Natural killer cell (primary cell): ENCODE results near the gene SLC2A2. TPM values are rescaled to one million over a fixed set of nuclear protein-coding genes. Genes with fewer than 3 reads are reported as not detected.

ENCODE experiments used
- ATAC-seq, 3 donors: fragments of 150-1000 bp in 2 of 3; fragments of 200-7000 bp in 1 of 3; cut with Tn5 transposase; 1 replicate in 1 of 3; 2 replicates in 2 of 3; pipeline ENCODE4 v1.10.0; 2021; ENCODE audit warnings: mild to moderate bottlenecking in 2 of 3, moderate library complexity in 2 of 3
- DNase-seq, 2 donors: peaks; one replicate each; pipeline versions ENCODE4 v3.0.0 to v3.0.0-alpha.2; 2013 to 2021; ENCODE audit warnings: mixed read lengths in 1 of 2
- H3K27ac ChIP-seq: one replicate; pipeline ENCODE4 v1.5.1; 2013; ENCODE audit warnings: mild to moderate bottlenecking, low read length
- H3K27me3 ChIP-seq: one replicate; pipeline ENCODE4 v1.6.1; 2013; ENCODE audit warnings: low read length; ENCODE audit not compliant: control insufficient read depth, insufficient read depth
- H3K36me3 ChIP-seq: one replicate; pipeline ENCODE4 v1.6.1; 2013; ENCODE audit warnings: low read length; ENCODE audit not compliant: control insufficient read depth, insufficient read depth
- H3K4me1 ChIP-seq: one replicate; pipeline ENCODE4 v1.6.1; 2013; ENCODE audit warnings: low read length; ENCODE audit not compliant: control insufficient read depth, insufficient read depth
- H3K4me3 ChIP-seq: one replicate; pipeline ENCODE4 v1.5.1; 2013; ENCODE audit warnings: low read length
- H3K9me3 ChIP-seq: one replicate; pipeline ENCODE4 v1.6.1; 2013; ENCODE audit warnings: low read length; ENCODE audit not compliant: control insufficient read depth, insufficient read depth
- H3K27ac Mint-ChIP-seq, 2 donors: one replicate each; pipeline ENCODE4 v1.8.0; 2022; ENCODE audit warnings: mild to moderate bottlenecking in 2 of 2, mixed read lengths in 2 of 2, moderate library complexity in 1 of 2
- H3K27me3 Mint-ChIP-seq, 2 donors: one replicate each; pipeline ENCODE4 v1.8.0; 2022; ENCODE audit warnings: low read depth in 2 of 2, mixed read lengths in 2 of 2
- H3K36me3 Mint-ChIP-seq: one replicate; pipeline ENCODE4 v1.8.0; 2022; ENCODE audit warnings: mixed read lengths
- H3K4me1 Mint-ChIP-seq, 2 donors: one replicate each; pipeline ENCODE4 v1.8.0; 2022; ENCODE audit warnings: mixed read lengths in 2 of 2
- H3K4me3 Mint-ChIP-seq: one replicate; pipeline ENCODE4 v1.8.0; 2022; ENCODE audit warnings: mild to moderate bottlenecking, moderate library complexity, mixed read lengths
- H3K9me3 Mint-ChIP-seq, 2 donors: one replicate each; pipeline ENCODE4 v1.8.0; 2022; ENCODE audit warnings: mixed read lengths in 2 of 2
- WGBS: methylation state at CpG from one replicate; pipeline ENCODE4 v1.1.7; 2013; ENCODE audit warnings: missing lambda C conversion rate; ENCODE audit not compliant: insufficient coverage; 5-methylcytosine and 5-hydroxymethylcytosine counted together
- intact Hi-C: fragments of 100-400 bp; cut with micrococcal nuclease; formaldehyde crosslinking; loops from one replicate; pipeline ENCODE4 v1.14.2; 2022
- total RNA-seq, 4 donors: library from RNA; stranded (reverse); fragments of 120-200 nt in 1 of 4; gene quantifications; one replicate each; pipeline versions ENCODE4 v1.2.3 to v1.2.4, GENCODE V29; 2013 to 2022
- TF ChIP-seq, protein P1 (sequence below): fragments of 200-600 bp; IDR thresholded peaks from one replicate; pipeline ENCODE4 v1.8.0; 2022; ENCODE audit warnings: antibody characterized with exemption

Gene SLC2A2
- total RNA-seq, 3 donors from 2014 or later (not counting 1 experiment from before 2014, with no cell fraction given) = not detected

DNA sequence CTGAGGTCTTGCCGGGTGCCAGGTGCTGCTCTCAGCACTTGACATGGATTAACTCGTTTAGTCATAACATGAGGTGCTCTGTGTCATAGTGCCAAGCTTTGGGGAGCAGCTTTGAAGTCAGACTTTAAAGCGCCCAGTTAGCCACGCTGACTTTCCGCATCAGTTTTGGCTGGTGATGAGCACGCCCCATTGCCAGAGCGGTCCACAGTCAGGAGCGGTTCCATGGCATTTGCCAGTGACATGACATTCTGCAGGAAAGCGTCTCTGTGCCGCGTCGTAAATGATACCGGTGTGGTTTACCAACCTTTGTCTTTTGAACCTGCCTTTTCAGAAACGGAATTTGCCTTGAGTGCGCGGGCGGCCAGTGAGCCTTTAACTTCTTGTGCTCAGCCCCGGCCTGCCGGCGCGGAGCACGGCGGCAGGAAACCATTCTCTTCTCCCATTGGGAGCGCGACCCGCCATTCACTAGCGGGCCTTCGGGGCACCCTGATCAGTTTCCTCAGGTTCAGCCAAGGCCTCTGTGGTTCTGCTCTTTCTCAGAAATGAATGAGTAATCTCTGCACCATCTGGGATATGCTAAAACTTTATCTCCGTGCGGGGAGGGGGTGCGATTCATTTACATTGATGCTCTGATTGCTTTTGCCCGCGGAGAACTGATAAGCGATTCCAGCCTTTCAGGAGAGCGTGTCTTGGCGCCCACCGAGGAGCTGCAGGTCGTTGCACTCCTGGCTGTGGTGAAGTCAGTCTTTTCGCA lies 1.7 kb upstream of the SLC2A2 start:
- H3K4me1 Mint-ChIP-seq = no peaks in the 10 kb centered on the region
- Histone ChIP-seq H3K4me1 (peaks cover 17% of the 10 kb centered on the region), H3K36me3 (no peaks in the 10 kb centered on the region), H3K27me3 (peaks cover 6% of the 10 kb centered on the region), H3K4me3 (no peak overlapping the region), H3K27ac (no peak overlapping the region), H3K9me3 (no peaks in the 10 kb centered on the region)
- no peak overlapping the region for H3K27ac Mint-ChIP-seq
- TF ChIP-seq, protein P1, sequence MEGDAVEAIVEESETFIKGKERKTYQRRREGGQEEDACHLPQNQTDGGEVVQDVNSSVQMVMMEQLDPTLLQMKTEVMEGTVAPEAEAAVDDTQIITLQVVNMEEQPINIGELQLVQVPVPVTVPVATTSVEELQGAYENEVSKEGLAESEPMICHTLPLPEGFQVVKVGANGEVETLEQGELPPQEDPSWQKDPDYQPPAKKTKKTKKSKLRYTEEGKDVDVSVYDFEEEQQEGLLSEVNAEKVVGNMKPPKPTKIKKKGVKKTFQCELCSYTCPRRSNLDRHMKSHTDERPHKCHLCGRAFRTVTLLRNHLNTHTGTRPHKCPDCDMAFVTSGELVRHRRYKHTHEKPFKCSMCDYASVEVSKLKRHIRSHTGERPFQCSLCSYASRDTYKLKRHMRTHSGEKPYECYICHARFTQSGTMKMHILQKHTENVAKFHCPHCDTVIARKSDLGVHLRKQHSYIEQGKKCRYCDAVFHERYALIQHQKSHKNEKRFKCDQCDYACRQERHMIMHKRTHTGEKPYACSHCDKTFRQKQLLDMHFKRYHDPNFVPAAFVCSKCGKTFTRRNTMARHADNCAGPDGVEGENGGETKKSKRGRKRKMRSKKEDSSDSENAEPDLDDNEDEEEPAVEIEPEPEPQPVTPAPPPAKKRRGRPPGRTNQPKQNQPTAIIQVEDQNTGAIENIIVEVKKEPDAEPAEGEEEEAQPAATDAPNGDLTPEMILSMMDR = no peak
- peaks cover 17 to 21% of the 10 kb centered on the region in 2 donors for H3K27me3 Mint-ChIP-seq
- ATAC-seq (peak; percentile 64 to 80 (median 78)), DNase-seq (peak; percentile 21 to 34)
- intact Hi-C loops = no loop called here
- WGBS = 14% methylated on average over 39 of the region's 39 CpGs
- H3K9me3 Mint-ChIP-seq = no peaks in the 10 kb centered on the region
- H3K36me3 Mint-ChIP-seq = no peaks in the 10 kb centered on the region
- no peak overlapping the region for H3K4me3 Mint-ChIP-seq

DNA sequence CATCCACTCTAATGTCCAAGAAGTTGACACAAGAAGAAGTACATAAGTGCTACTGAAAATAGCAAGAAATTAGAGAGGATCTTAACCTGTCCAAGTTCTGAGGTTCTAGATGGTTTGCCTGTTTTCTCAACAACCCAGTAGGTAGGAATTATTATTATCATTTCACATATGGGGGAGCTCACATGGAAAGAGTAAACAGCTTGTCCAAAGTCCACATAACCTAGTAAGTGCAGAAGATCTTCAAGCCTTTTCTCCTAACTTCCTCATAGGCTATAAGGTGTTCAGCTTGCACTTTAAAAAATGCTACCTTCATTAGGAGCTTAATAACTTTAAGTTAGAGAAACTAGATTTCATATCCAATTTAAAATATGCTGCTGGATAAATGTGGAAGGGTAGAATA lies 3.0 kb downstream of the SLC2A2 start:
- H3K36me3 ChIP-seq = no peaks in the 10 kb centered on the region
- Mint-ChIP-seq H3K4me3 (no peak overlapping the region), H3K27ac (no peak overlapping the region), H3K27me3 (peaks cover 32 to 52% of the 10 kb centered on the region in 2 donors), H3K9me3 (no peaks in the 10 kb centered on the region), H3K4me1 (no peaks in the 10 kb centered on the region), H3K36me3 (no peaks in the 10 kb centered on the region)
- no peak for ATAC-seq
- peaks cover 8% of the 10 kb centered on the region for H3K4me1 ChIP-seq
- no peak overlapping the region for H3K27ac ChIP-seq
- TF ChIP-seq, protein P1 = no peak
- no peaks in the 10 kb centered on the region for H3K9me3 ChIP-seq
- intact Hi-C loops = no loop called here
- DNase-seq = no peak
- no peak overlapping the region for H3K4me3 ChIP-seq
- H3K27me3 ChIP-seq = no peaks in the 10 kb centered on the region

DNA sequence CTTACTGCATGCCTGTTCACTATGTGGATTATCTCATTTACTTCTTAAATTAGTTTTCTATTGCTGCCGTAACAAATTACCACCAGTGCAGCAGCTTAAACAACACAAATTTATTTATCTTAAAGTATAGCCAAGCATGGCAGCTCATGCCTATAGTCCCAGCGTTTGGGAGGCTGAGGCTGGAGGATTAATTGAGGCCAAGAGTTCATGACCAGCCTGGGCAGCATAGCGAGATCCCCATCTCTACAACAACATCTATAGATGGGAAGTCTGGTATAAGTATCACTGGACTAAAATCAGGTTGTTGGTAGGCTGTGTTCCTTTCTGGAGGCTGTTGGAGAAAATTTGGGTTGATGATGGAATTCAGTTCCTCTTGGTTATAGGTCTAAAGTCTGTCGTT lies 5.1 kb downstream of the SLC2A2 start:
- Mint-ChIP-seq H3K27ac (no peak overlapping the region), H3K4me1 (no peaks in the 10 kb centered on the region), H3K36me3 (no peaks in the 10 kb centered on the region), H3K9me3 (no peaks in the 10 kb centered on the region), H3K4me3 (no peak overlapping the region), H3K27me3 (peaks cover 28 to 59% of the 10 kb centered on the region in 2 donors)
- Histone ChIP-seq H3K9me3 (no peaks in the 10 kb centered on the region), H3K4me3 (no peak overlapping the region), H3K36me3 (no peaks in the 10 kb centered on the region), H3K4me1 (no peaks in the 10 kb centered on the region), H3K27ac (no peak overlapping the region), H3K27me3 (no peaks in the 10 kb centered on the region)
- no peak for DNase-seq
- TF ChIP-seq, protein P1 = no peak
- 87% methylated on average over 3 of the region's 4 CpGs for WGBS
- intact Hi-C loops = no loop called here
- no peak for ATAC-seq
